Panc1 (cell line): ENCODE results near the gene PER3. TPM values are rescaled to one million over a fixed set of nuclear protein-coding genes. Genes with fewer than 3 reads are reported as not detected.

Experiments
- ATAC-seq: fragments of 200-7000 bp; cut with Tn5 transposase; 2 replicates; pipeline ENCODE4 v1.9.1; 2020; ENCODE audit warnings: mild to moderate bottlenecking, moderate library complexity
- BruUV-seq: library from RNA; stranded (reverse); fragments of 400-500 nt; replicated peaks from 2 replicates; lab custom pipeline; 2021; lab: Mats Ljungman, UMichigan
- CTCF ChIA-PET: fragments of 300-600 bp; sonication (Branson Sonifier 250); formaldehyde crosslinking; loops from one replicate; lab custom pipeline; 2022; ENCODE audit warnings: antibody characterized with exemption; lab: Charles Lee
- POLR2A ChIA-PET: fragments of 300-600 bp; sonication (Branson Sonifier 250); formaldehyde crosslinking; loops from one replicate; lab custom pipeline; 2022; ENCODE audit warnings: antibody characterized with exemption; lab: Charles Lee
- DNase-seq: peaks from one replicate; pipeline ENCODE4 v3.0.0-alpha.2; 2010; ENCODE audit warnings: low read depth, low spot score
- H3K27ac ChIP-seq: 2 replicates; pipeline ENCODE4 v1.5.1; 2011; ENCODE audit warnings: mild to moderate bottlenecking, low read length, inconsistent platforms
- H3K27me3 ChIP-seq: fragments of 200-500 bp; sonication (Bioruptor generic); 2 replicates; pipeline ENCODE4 v1.6.0; 2014; ENCODE audit warnings: low read length, inconsistent platforms; ENCODE audit not compliant: control insufficient read depth, insufficient read depth
- H3K36me3 ChIP-seq: fragments of 200-500 bp; sonication (Bioruptor generic); 2 replicates; pipeline ENCODE4 v1.5.1; 2014; ENCODE audit warnings: inconsistent platforms, mild to moderate bottlenecking, low read length, moderate library complexity; ENCODE audit not compliant: control insufficient read depth, insufficient read depth
- H3K4me1 ChIP-seq: 2 replicates; pipeline ENCODE4 v1.5.1; 2011; ENCODE audit warnings: inconsistent platforms, mild to moderate bottlenecking, low read length, moderate library complexity; ENCODE audit not compliant: control insufficient read depth, insufficient read depth
- H3K4me3 ChIP-seq, 2 experiments: 2 replicates each; pipeline ENCODE4 v1.5.1; 2011 to 2012; ENCODE audit warnings: low read depth in 2 of 2, low read length in 2 of 2, mild to moderate bottlenecking in 2 of 2, inconsistent platforms in 1 of 2, moderate library complexity in 1 of 2
- H3K9me3 ChIP-seq: fragments of 200-500 bp; sonication (Bioruptor generic); 2 replicates; pipeline ENCODE4 v1.5.1; 2014; ENCODE audit warnings: low read depth, mild to moderate bottlenecking, inconsistent platforms, low read length, moderate library complexity; ENCODE audit not compliant: control insufficient read depth, insufficient read depth
- POLR2AphosphoS5 ChIP-seq: IDR thresholded peaks from 2 replicates; pipeline ENCODE4 v1.6.1; 2012; ENCODE audit warnings: mild to moderate bottlenecking, low read depth, low read length, moderate library complexity
- SIN3A ChIP-seq: IDR thresholded peaks from 2 replicates; pipeline ENCODE4 v1.6.1; 2012; ENCODE audit warnings: low read depth, mild to moderate bottlenecking, low read length, moderate library complexity, borderline replicate concordance; ENCODE audit not compliant: insufficient read depth
- TCF7L2 ChIP-seq: IDR thresholded peaks from 2 replicates; pipeline ENCODE4 v1.6.1; 2011; ENCODE audit warnings: mild to moderate bottlenecking, low read depth, low read length, inconsistent platforms
- in situ Hi-C: cut with HindIII; loops from 2 replicates; pipeline ENCODE4 v1.10.0; 2016; ENCODE audit warnings: low sequenced_read_pairs, low pct_unique_long_range_greater_than_20kb
- intact Hi-C: fragments of 100-400 bp; cut with micrococcal nuclease; formaldehyde crosslinking; loops from one replicate; pipeline ENCODE4 v1.10.0; 2022; ENCODE audit not compliant: unreplicated experiment
- total RNA-seq: library from RNA; stranded (reverse); gene quantifications from one replicate; pipeline ENCODE4 v1.2.1, GENCODE V29; 2021; ENCODE audit not compliant: unreplicated experiment
- TF ChIP-seq, protein P1 (sequence below), 2 experiments: IDR thresholded peaks; 2 replicates each; pipeline ENCODE4 v1.6.1; 2011 to 2012; ENCODE audit warnings: low read depth in 2 of 2, control low read depth in 1 of 2, low read length in 1 of 2, mild to moderate bottlenecking in 1 of 2, moderate library complexity in 1 of 2; ENCODE audit not compliant: insufficient read depth in 1 of 2
- TF ChIP-seq, protein P2 (sequence below): fragments of 450-650 bp; IDR thresholded peaks from 2 replicates; pipeline ENCODE4 v1.5.1; 2017; ENCODE audit warnings: mild to moderate bottlenecking

Gene PER3
- total RNA-seq, 1 experiment from 2014 or later = 17.0 TPM

DNA sequence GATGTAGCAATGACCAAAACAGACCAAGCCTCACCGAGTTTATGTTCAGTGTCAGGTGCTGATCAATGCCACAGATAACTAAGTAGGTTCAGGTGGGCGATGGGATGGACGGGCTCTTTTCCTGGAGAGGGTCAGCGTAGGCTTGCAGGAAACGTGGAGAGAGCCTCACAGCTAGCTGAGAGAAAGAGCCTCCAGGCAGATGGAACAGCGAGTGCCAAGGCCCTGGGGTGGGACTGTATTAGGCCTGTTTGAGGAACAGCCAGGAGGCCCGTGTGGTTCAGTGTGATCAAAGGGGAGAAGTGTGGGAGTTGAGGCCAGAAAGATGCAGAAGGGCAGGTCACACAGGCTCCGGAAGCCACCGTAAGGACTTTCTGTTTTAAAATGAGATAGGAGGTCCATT is 76.0 kb downstream of the PER3 start:
- ATAC-seq = no peak
- Histone ChIP-seq H3K27me3 (no peaks in the 10 kb centered on the region), H3K4me1 (no peaks in the 10 kb centered on the region), H3K36me3 (no peaks in the 10 kb centered on the region), H3K9me3 (no peaks in the 10 kb centered on the region), H3K27ac (no peak overlapping the region), H3K4me3 (no peak overlapping the region)
- intact Hi-C loops = no loop called here
- no TSS peak for BruUV-seq
- TF ChIP-seq, protein P1, sequence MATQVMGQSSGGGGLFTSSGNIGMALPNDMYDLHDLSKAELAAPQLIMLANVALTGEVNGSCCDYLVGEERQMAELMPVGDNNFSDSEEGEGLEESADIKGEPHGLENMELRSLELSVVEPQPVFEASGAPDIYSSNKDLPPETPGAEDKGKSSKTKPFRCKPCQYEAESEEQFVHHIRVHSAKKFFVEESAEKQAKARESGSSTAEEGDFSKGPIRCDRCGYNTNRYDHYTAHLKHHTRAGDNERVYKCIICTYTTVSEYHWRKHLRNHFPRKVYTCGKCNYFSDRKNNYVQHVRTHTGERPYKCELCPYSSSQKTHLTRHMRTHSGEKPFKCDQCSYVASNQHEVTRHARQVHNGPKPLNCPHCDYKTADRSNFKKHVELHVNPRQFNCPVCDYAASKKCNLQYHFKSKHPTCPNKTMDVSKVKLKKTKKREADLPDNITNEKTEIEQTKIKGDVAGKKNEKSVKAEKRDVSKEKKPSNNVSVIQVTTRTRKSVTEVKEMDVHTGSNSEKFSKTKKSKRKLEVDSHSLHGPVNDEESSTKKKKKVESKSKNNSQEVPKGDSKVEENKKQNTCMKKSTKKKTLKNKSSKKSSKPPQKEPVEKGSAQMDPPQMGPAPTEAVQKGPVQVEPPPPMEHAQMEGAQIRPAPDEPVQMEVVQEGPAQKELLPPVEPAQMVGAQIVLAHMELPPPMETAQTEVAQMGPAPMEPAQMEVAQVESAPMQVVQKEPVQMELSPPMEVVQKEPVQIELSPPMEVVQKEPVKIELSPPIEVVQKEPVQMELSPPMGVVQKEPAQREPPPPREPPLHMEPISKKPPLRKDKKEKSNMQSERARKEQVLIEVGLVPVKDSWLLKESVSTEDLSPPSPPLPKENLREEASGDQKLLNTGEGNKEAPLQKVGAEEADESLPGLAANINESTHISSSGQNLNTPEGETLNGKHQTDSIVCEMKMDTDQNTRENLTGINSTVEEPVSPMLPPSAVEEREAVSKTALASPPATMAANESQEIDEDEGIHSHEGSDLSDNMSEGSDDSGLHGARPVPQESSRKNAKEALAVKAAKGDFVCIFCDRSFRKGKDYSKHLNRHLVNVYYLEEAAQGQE (IDR thresholded peaks at IDR 0.05; ENCODE audit: insufficient read depth in 1 of 2, low read depth in 2 of 2, low read length in 1 of 2) = no peak
- TF ChIP-seq SIN3A (no peak), TCF7L2 (no peak), POLR2AphosphoS5 (no peak)
- TF ChIP-seq, protein P2, sequence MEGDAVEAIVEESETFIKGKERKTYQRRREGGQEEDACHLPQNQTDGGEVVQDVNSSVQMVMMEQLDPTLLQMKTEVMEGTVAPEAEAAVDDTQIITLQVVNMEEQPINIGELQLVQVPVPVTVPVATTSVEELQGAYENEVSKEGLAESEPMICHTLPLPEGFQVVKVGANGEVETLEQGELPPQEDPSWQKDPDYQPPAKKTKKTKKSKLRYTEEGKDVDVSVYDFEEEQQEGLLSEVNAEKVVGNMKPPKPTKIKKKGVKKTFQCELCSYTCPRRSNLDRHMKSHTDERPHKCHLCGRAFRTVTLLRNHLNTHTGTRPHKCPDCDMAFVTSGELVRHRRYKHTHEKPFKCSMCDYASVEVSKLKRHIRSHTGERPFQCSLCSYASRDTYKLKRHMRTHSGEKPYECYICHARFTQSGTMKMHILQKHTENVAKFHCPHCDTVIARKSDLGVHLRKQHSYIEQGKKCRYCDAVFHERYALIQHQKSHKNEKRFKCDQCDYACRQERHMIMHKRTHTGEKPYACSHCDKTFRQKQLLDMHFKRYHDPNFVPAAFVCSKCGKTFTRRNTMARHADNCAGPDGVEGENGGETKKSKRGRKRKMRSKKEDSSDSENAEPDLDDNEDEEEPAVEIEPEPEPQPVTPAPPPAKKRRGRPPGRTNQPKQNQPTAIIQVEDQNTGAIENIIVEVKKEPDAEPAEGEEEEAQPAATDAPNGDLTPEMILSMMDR = no peak
- in situ Hi-C loops = no loop called here
- DNase-seq = no peak
- POLR2A ChIA-PET = no interaction called here
- CTCF ChIA-PET = no interaction called here

DNA sequence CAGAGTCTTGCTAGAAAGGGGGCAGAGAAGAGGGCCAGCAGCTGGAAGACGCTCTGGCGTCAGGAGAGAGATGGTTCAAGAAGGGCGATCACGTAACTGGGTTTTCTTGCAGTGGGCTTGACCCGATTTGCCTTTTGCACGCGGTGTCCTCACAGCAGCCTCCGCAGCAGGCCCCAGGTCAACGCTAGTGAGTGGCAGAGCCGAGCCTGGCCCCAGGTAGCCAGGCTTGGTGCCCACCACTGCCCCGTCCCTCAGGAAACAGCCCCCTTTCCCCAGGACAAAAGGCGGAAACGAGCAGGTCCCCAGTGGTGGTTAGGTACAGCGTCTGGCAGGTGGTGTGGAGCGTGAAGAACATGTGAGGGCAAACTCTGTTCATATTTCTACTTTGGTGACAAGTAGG is 77.4 kb downstream of the PER3 start:
- no peak overlapping the region for H3K27ac ChIP-seq
- no peak for DNase-seq
- intact Hi-C loops = no loop called here
- no peak for ATAC-seq
- no peaks in the 10 kb centered on the region for H3K4me1 ChIP-seq
- POLR2A ChIA-PET = no interaction called here
- BruUV-seq = no TSS peak
- in situ Hi-C loops = no loop called here
- H3K27me3 ChIP-seq = no peaks in the 10 kb centered on the region
- H3K4me3 ChIP-seq = no peak overlapping the region
- no peaks in the 10 kb centered on the region for H3K9me3 ChIP-seq
- CTCF ChIA-PET = no interaction called here
- H3K36me3 ChIP-seq = no peaks in the 10 kb centered on the region
- TF ChIP-seq TCF7L2 (no peak), SIN3A (no peak), POLR2AphosphoS5 (no peak)
- TF ChIP-seq, protein P1 (IDR thresholded peaks at IDR 0.05; ENCODE audit: insufficient read depth in 1 of 2, low read depth in 2 of 2, low read length in 1 of 2) = no peak
- TF ChIP-seq, protein P2 = no peak
